H1 (cell line): ENCODE data around the gene SHISA8. TPM values are rescaled to one million over a fixed set of nuclear protein-coding genes. Genes with fewer than 3 reads are reported as not detected.

Experiments
- CTCF ChIA-PET: fragments of 300-600 bp; sonication (Branson Sonifier 250); formaldehyde crosslinking; loops from one replicate; lab custom pipeline; 2021; ENCODE audit not compliant: partially characterized antibody; lab: Charles Lee
- POLR2A ChIA-PET: fragments of 300-600 bp; sonication (Branson Sonifier 250); formaldehyde crosslinking; loops from one replicate; lab custom pipeline; 2021; ENCODE audit warnings: inconsistent platforms; ENCODE audit not compliant: partially characterized antibody; lab: Charles Lee
- DNase-seq, 2 experiments: peaks; one replicate each; pipeline versions ENCODE4 v3.0.0 to v3.0.0-alpha.2; 2010 to 2022; ENCODE audit warnings: low spot score in 2 of 2, low read depth in 1 of 2, mixed read lengths in 1 of 2
- FAIRE-seq: peaks from 2 replicates; lab custom pipeline; 2011; peaks lifted over from hg19 to GRCh38; lab: Jason Lieb, UNC
- H2AFZ ChIP-seq: 2 replicates; pipeline ENCODE4 v1.8.1; 2012; ENCODE audit warnings: low read length, inconsistent platforms
- H2AK5ac ChIP-seq: 2 replicates; pipeline ENCODE4 v1.6.1; 2013; ENCODE audit warnings: low read depth, low read length
- H2BK120ac ChIP-seq: replicated peaks from 2 replicates; pipeline ENCODE3; 2013; ENCODE audit warnings: low read depth, low read length, inconsistent platforms
- H2BK12ac ChIP-seq: 2 replicates; pipeline ENCODE4 v1.6.1; 2013; ENCODE audit warnings: low read depth, low read length
- H2BK15ac ChIP-seq: 2 replicates; pipeline ENCODE4 v1.6.1; 2013; ENCODE audit warnings: low read length
- H2BK20ac ChIP-seq: 2 replicates; pipeline ENCODE4 v1.6.1; 2013; ENCODE audit warnings: low read length
- H2BK5ac ChIP-seq: 2 replicates; pipeline ENCODE4 v1.6.1; 2013; ENCODE audit warnings: low read depth, low read length
- H3K14ac ChIP-seq: 2 replicates; pipeline ENCODE4 v1.6.1; 2013; ENCODE audit warnings: inconsistent platforms; ENCODE audit not compliant: insufficient read length
- H3K18ac ChIP-seq: 2 replicates; pipeline ENCODE4 v1.6.1; 2013; ENCODE audit warnings: low read length; ENCODE audit errors: extremely low read depth
- H3K23ac ChIP-seq: 2 replicates; pipeline ENCODE4 v1.6.1; 2013; ENCODE audit warnings: inconsistent platforms; ENCODE audit not compliant: insufficient read length
- H3K23me2 ChIP-seq: 2 replicates; pipeline ENCODE4 v1.6.1; 2013; ENCODE audit warnings: low read depth, low read length
- H3K27ac ChIP-seq: 2 replicates; pipeline ENCODE4 v1.6.1; 2011; ENCODE audit warnings: low read depth, low read length, inconsistent platforms
- H3K27me3 ChIP-seq, 4 experiments: replicated peaks in 1 of 4; 1 replicate in 1 of 4; 2 replicates in 3 of 4; pipeline versions ENCODE4 v1.6.1 to v1.8.1; 2011 to 2013; ENCODE audit warnings: low read length in 3 of 4, mild to moderate bottlenecking in 3 of 4, inconsistent platforms in 2 of 4, mixed read lengths in 2 of 4, moderate library complexity in 1 of 4; ENCODE audit not compliant: control insufficient read depth in 3 of 4, insufficient read depth in 3 of 4; ENCODE audit errors: extremely low read depth in 1 of 4
- H3K36me3 ChIP-seq, 4 experiments: 2 replicates each; pipeline versions ENCODE4 v1.6.1 to v1.8.1; 2011 to 2013; ENCODE audit warnings: mild to moderate bottlenecking in 4 of 4, low read length in 3 of 4, moderate library complexity in 2 of 4, control low read depth in 1 of 4, inconsistent platforms in 1 of 4; ENCODE audit not compliant: insufficient read depth in 4 of 4, control insufficient read depth in 2 of 4
- H3K4ac ChIP-seq: replicated peaks from 2 replicates; pipeline ENCODE3; 2013; ENCODE audit warnings: low read length, low read depth, mixed read lengths, inconsistent platforms; ENCODE audit not compliant: insufficient read length
- H3K4me1 ChIP-seq, 4 experiments: replicated peaks in 1 of 4; 1 replicate in 1 of 4; 2 replicates in 3 of 4; pipeline versions ENCODE4 v1.6.1 to v1.8.1; 2011 to 2013; ENCODE audit warnings: low read length in 3 of 4, inconsistent platforms in 2 of 4, mixed read lengths in 1 of 4; ENCODE audit not compliant: insufficient read depth in 4 of 4, control insufficient read depth in 3 of 4
- H3K4me2 ChIP-seq, 2 experiments: 2 replicates each; pipeline versions ENCODE4 v1.6.1 to v1.8.1; 2011 to 2013; ENCODE audit warnings: low read depth in 2 of 2, low read length in 2 of 2, control low read depth in 1 of 2, inconsistent platforms in 1 of 2, mild to moderate bottlenecking in 1 of 2; ENCODE audit not compliant: insufficient read depth in 1 of 2
- H3K4me3 ChIP-seq, 4 experiments: fragments of 200-600, 300-600 bp in 1 of 4; sonication (generic), shearing (Covaris generic), sonication (Bioruptor Twin) in 1 of 4; 2 replicates each; pipeline versions ENCODE4 v1.5.1 to v1.8.1; 2011 to 2016; ENCODE audit warnings: low read length in 4 of 4, low read depth in 3 of 4, control low read depth in 2 of 4, inconsistent platforms in 2 of 4, mild to moderate bottlenecking in 2 of 4, mixed read lengths in 1 of 4, moderate library complexity in 1 of 4; ENCODE audit not compliant: insufficient read depth in 2 of 4; ENCODE audit errors: extremely low read depth in 1 of 4
- H3K56ac ChIP-seq: replicated peaks from 2 replicates; pipeline ENCODE3; 2013; ENCODE audit warnings: low read depth, mild to moderate bottlenecking, mixed read lengths, low read length, inconsistent platforms; ENCODE audit not compliant: insufficient read length
- H3K79me1 ChIP-seq: 2 replicates; pipeline ENCODE4 v1.6.1; 2013; ENCODE audit warnings: low read depth, low read length, control low read depth
- H3K79me2 ChIP-seq, 2 experiments: 2 replicates each; pipeline versions ENCODE4 v1.6.1 to v1.8.1; 2012 to 2013; ENCODE audit warnings: low read length in 2 of 2, mild to moderate bottlenecking in 2 of 2, inconsistent platforms in 1 of 2; ENCODE audit not compliant: insufficient read depth in 2 of 2, control insufficient read depth in 1 of 2
- H3K9ac ChIP-seq, 4 experiments: replicated peaks in 1 of 4; 1 replicate in 1 of 4; 2 replicates in 3 of 4; pipeline versions ENCODE4 v1.6.1 to v1.8.1; 2011 to 2013; ENCODE audit warnings: low read depth in 3 of 4, low read length in 3 of 4, control low read depth in 2 of 4, mild to moderate bottlenecking in 2 of 4, moderate library complexity in 2 of 4, inconsistent platforms in 1 of 4; ENCODE audit errors: extremely low read depth in 1 of 4
- H3K9me3 ChIP-seq, 2 experiments: 2 replicates each; pipeline versions ENCODE4 v1.6.1 to v1.8.1; 2012 to 2013; ENCODE audit warnings: mild to moderate bottlenecking in 2 of 2, moderate library complexity in 2 of 2, control low read depth in 1 of 2, inconsistent platforms in 1 of 2, low read depth in 1 of 2, low read length in 1 of 2, mixed read lengths in 1 of 2; ENCODE audit not compliant: insufficient read depth in 2 of 2
- H4K20me1 ChIP-seq, 2 experiments: replicated peaks in 1 of 2; 2 replicates each; pipeline versions ENCODE3 to v1.8.1; 2011 to 2013; ENCODE audit warnings: inconsistent platforms in 2 of 2, low read length in 2 of 2, mild to moderate bottlenecking in 1 of 2; ENCODE audit not compliant: insufficient read depth in 2 of 2, control insufficient read depth in 1 of 2
- H4K5ac ChIP-seq: 2 replicates; pipeline ENCODE4 v1.6.1; 2013; ENCODE audit warnings: low read length, low read depth, mixed read lengths, inconsistent platforms; ENCODE audit not compliant: insufficient read length
- H4K8ac ChIP-seq: 2 replicates; pipeline ENCODE4 v1.8.0; 2013; ENCODE audit warnings: mild to moderate bottlenecking, moderate library complexity, low read length, inconsistent platforms; ENCODE audit not compliant: insufficient read depth; ENCODE audit errors: extremely low read depth
- H4K91ac ChIP-seq: replicated peaks from 2 replicates; pipeline ENCODE3; 2013; ENCODE audit warnings: low read length, mixed read lengths, inconsistent platforms; ENCODE audit not compliant: insufficient read length
- ATF3 ChIP-seq: IDR thresholded peaks from 2 replicates; pipeline ENCODE4 v1.6.1; 2011; ENCODE audit warnings: low read depth, mild to moderate bottlenecking, low read length; ENCODE audit not compliant: insufficient read depth
- BRCA1 ChIP-seq: IDR thresholded peaks from 2 replicates; pipeline ENCODE4 v1.6.1; 2012; ENCODE audit warnings: low read depth, low read length, improper control_type of control experiment
- CHD2 ChIP-seq: IDR thresholded peaks from 2 replicates; pipeline ENCODE4 v1.6.1; 2012; ENCODE audit warnings: low read length, improper control_type of control experiment
- CTBP2 ChIP-seq: IDR thresholded peaks from 2 replicates; pipeline ENCODE4 v1.7.0; 2011; ENCODE audit warnings: borderline replicate concordance, mild to moderate bottlenecking, moderate library complexity, mixed read lengths, low read length; ENCODE audit not compliant: insufficient read depth, insufficient read length
- CTCF ChIP-seq, 3 experiments: IDR thresholded peaks; 1 replicate in 2 of 3; 2 replicates in 1 of 3; pipeline versions ENCODE4 v1.5.1 to v1.6.1; 2011; ENCODE audit warnings: low read length in 3 of 3, mild to moderate bottlenecking in 3 of 3, inconsistent platforms in 2 of 3, low read depth in 1 of 3, moderate library complexity in 1 of 3; ENCODE audit not compliant: insufficient read depth in 1 of 3; ENCODE audit errors: control extremely low read depth in 1 of 3
- KDM4A ChIP-seq: IDR thresholded peaks from one replicate; pipeline ENCODE4 v1.7.1; 2012; ENCODE audit warnings: low read depth, mild to moderate bottlenecking, moderate library complexity, low read length, inconsistent platforms; ENCODE audit not compliant: severe bottlenecking
- POLR2AphosphoS5 ChIP-seq: IDR thresholded peaks from 2 replicates; pipeline ENCODE4 v1.6.1; 2011; ENCODE audit warnings: low read depth, low read length
- YY1 ChIP-seq: IDR thresholded peaks from 2 replicates; pipeline ENCODE4 v1.6.1; 2011; ENCODE audit warnings: low read depth, mild to moderate bottlenecking, low read length
- WGBS, 2 experiments: shearing (Covaris generic) in 1 of 2; methylation state at CpG; one replicate each; pipeline versions ENCODE4 v1.1.6 to v1.1.7; 2013 to 2015; ENCODE audit warnings: low lambda C conversion rate in 2 of 2, mixed read lengths in 2 of 2, inconsistent platforms in 1 of 2, low coverage in 1 of 2, missing lambda C conversion rate in 1 of 2; ENCODE audit not compliant: insufficient replicate concordance in 2 of 2, insufficient coverage in 1 of 2, insufficient read length in 1 of 2; ENCODE audit errors: extremely low coverage in 1 of 2, missing lambda C conversion rate in 1 of 2; 5-methylcytosine and 5-hydroxymethylcytosine counted together
- polyA plus RNA-seq, 7 experiments: library from polyadenylated mRNA; depleted of rRNA in 3 of 7; stranded (reverse) in 5 of 7; unstranded in 2 of 7; fragments of >200 nt in 5 of 7; fragments of 200-250 nt in 2 of 7; gene quantifications; 1 replicate in 5 of 7; 2 replicates in 1 of 7; 4 replicates in 1 of 7; pipeline versions ENCODE4 v1.2.1 to v1.2.3, GENCODE V29; 2011 to 2013; ENCODE audit warnings: missing spikeins in 2 of 7, mixed read lengths in 2 of 7
- total RNA-seq: library from RNA; stranded (reverse); fragmentation: NEBNext Ultra II Directional; extraction: Animal tissue kit (Norgen Biotek cat#: 25700); gene quantifications from 2 replicates; pipeline ENCODE4 v1.2.1, GENCODE V29; 2021
- TF ChIP-seq, protein P1 (sequence below): IDR thresholded peaks from 2 replicates; pipeline ENCODE4 v1.6.1; 2012; ENCODE audit warnings: inconsistent platforms

The SHISA8 gene
- total and polyA plus RNA-seq, 2 of the 8 experiments (the other 6 are each of a cell fraction or from before 2014, with no cell fraction given) = 0.14 to 0.89 TPM

GRCh38 chr22:41948142-41948541, 33.3 kb upstream of the SHISA8 start:
- ChIA-PET POLR2A (interaction anchor here (0.7 kb wide), 1 partner anchor 170 kb away, joined by 3 read pairs; no protein-coding TSS in a partner anchor), CTCF (interaction anchor here (0.8 to 4.4 kb wide), 6 partner anchors 9 to 163 kb away, joined by 3 to 21 read pairs (median 4); partner anchors contain the start of gene TNFRSF13C)
- Histone ChIP-seq H3K18ac (no peak overlapping the region), H4K20me1 (peaks cover 0 to 2% of the 10 kb centered on the region in 2 experiments), H3K79me2 (peaks cover 0 to 9% of the 10 kb centered on the region in 2 experiments; a peak in 1 of 4 replicates), H3K9me3 (no peaks in the 10 kb centered on the region), H2AFZ (no peak overlapping the region), H3K56ac (no peak overlapping the region), H3K23me2 (peaks cover 8% of the 10 kb centered on the region), H2AK5ac (no peak overlapping the region), H3K36me3 (peaks cover 12 to 21% (median 18%) of the 10 kb centered on the region in 4 experiments), H3K79me1 (peaks cover 7% of the 10 kb centered on the region; the same call in 1 of the 2 replicates), H2BK12ac (no peak overlapping the region), H4K8ac (no peak overlapping the region), H3K4me2 (peak overlapping the region; percentile 39 to 85; a peak in 1 of 4 replicates), H3K4me1 (peaks cover 7 to 20% (median 11%) of the 10 kb centered on the region in 4 experiments), H2BK120ac (no peak overlapping the region), H2BK15ac (no peak overlapping the region), H3K27ac (no peak overlapping the region), H4K91ac (no peak overlapping the region), H3K27me3 (no peaks in the 10 kb centered on the region), H3K9ac (no peak overlapping the region), H3K4ac (no peak overlapping the region), H3K4me3 (no peak overlapping the region), H3K23ac (no peak overlapping the region), H4K5ac (no peak overlapping the region), H2BK5ac (no peak overlapping the region), H3K14ac (no peak overlapping the region), H2BK20ac (0 out of 2 replicates have a peak overlapping the region, but pooled peaks have one; percentile 29)
- 84% methylated on average over 2 of the region's 2 CpGs; no CpG with 5 or more reads in 1 of the 2 experiments for WGBS, 2 experiments
- DNase-seq = no peak
- no peak for FAIRE-seq
- TF ChIP-seq, protein P1, sequence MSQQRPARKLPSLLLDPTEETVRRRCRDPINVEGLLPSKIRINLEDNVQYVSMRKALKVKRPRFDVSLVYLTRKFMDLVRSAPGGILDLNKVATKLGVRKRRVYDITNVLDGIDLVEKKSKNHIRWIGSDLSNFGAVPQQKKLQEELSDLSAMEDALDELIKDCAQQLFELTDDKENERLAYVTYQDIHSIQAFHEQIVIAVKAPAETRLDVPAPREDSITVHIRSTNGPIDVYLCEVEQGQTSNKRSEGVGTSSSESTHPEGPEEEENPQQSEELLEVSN = no peak
- TF ChIP-seq KDM4A = no peak
- no peak for TF ChIP-seq CTBP2
- TF ChIP-seq POLR2AphosphoS5 = no peak
- TF ChIP-seq ATF3 = no peak
- no peak for TF ChIP-seq CHD2
- no peak for TF ChIP-seq BRCA1
- TF ChIP-seq CTCF (IDR thresholded peaks at IDR 0.05; ENCODE audit: control extremely low read depth in 1 of 3, insufficient read depth in 1 of 3, low read depth in 1 of 3, low read length in 3 of 3) = no peak
- TF ChIP-seq YY1 = no peak
